Right atrium auricular region (tissue), 2 donors: ENCODE results near the gene MED16. TPM values are rescaled to one million over a fixed set of nuclear protein-coding genes. Genes with fewer than 3 reads are reported as not detected.

Experiments
- DNase-seq: peaks from one replicate; pipeline ENCODE4 v3.0.0-alpha.2; 2019; ENCODE audit warnings: low spot score
- H3K27ac ChIP-seq, 2 donors: fragments of 200-600 bp; sonication (generic); 1 replicate in 1 of 2; 2 replicates in 1 of 2; pipeline ENCODE4 v1.5.1; 2016 to 2019
- H3K27me3 ChIP-seq, 2 donors: fragments of 200-600 bp; sonication (generic); one replicate each; pipeline versions ENCODE4 v1.5.1 to v1.6.0; 2017 to 2019
- H3K36me3 ChIP-seq: fragments of 200-600 bp; sonication (generic); one replicate; pipeline ENCODE4 v1.5.1; 2016
- H3K4me1 ChIP-seq, 2 donors: fragments of 200-600 bp; sonication (generic); one replicate each; pipeline versions ENCODE4 v1.5.1 to v1.6.0; 2017 to 2019
- H3K4me3 ChIP-seq, 2 donors: fragments of 200-600 bp; sonication (generic); 1 replicate in 1 of 2; 2 replicates in 1 of 2; pipeline ENCODE4 v1.5.1; 2017 to 2019; ENCODE audit warnings: mild to moderate bottlenecking in 1 of 2, moderate library complexity in 1 of 2
- H3K9me3 ChIP-seq, 2 donors: fragments of 200-600 bp; sonication (generic); one replicate each; pipeline ENCODE4 v1.5.1; 2019
- CTCF ChIP-seq, 2 donors: fragments of 200-600 bp; sonication (generic); IDR thresholded peaks; one replicate each; pipeline ENCODE4 v1.5.1; 2019; ENCODE audit warnings: antibody characterized with exemption in 2 of 2
- total RNA-seq, 2 donors: library from RNA; depleted of rRNA; stranded (reverse); fragments of >200 nt; gene quantifications; one replicate each; pipeline ENCODE4 v1.1.0, GENCODE V29; 2016

MED16 gene
- total RNA-seq, 2 donors from 2014 or later = 17.7 to 26.5 TPM

GRCh38 chr19:831407-832369 lies 61.3 kb downstream of the MED16 start:
- H3K4me3 ChIP-seq = no peak overlapping the region
- TF ChIP-seq CTCF (IDR thresholded peaks at IDR 0.05) = no peak
- H3K27ac ChIP-seq = no peak overlapping the region
- no peaks in the 10 kb centered on the region for H3K9me3 ChIP-seq
- no peaks in the 10 kb centered on the region for H3K36me3 ChIP-seq
- H3K27me3 ChIP-seq = no peaks in the 10 kb centered on the region
- DNase-seq = no peak
- H3K4me1 ChIP-seq = no peaks in the 10 kb centered on the region

- Histone ChIP-seq H3K4me3 (no peak overlapping the region), H3K27me3 (no peaks in the 10 kb centered on the region), H3K9me3 (no peaks in the 10 kb centered on the region), H3K27ac (no peak overlapping the region), H3K4me1 (no peaks in the 10 kb centered on the region), H3K36me3 (no peaks in the 10 kb centered on the region)
- DNase-seq = no peak
- TF ChIP-seq CTCF (IDR thresholded peaks at IDR 0.05) = no peak
These were observed 63.7 kb downstream of the MED16 start for GRCh38 chr19:829129-829758.

- no peaks in the 10 kb centered on the region for H3K27me3 ChIP-seq
- H3K9me3 ChIP-seq = no peaks in the 10 kb centered on the region
These were observed 65.2 kb downstream of the MED16 start, which contains the start of gene AZU1 for GRCh38 chr19:827710-828321. Gene AZU1, plus strand, starts transcription at chr19:827837. Its CDS starts 10 bp downstream, at chr19:827847.

GRCh38 chr19:827314-827709 lies 65.7 kb downstream of the MED16 start:
- H3K27me3 ChIP-seq = peaks cover 0 to 5% of the 10 kb centered on the region in 2 donors
- no peak for DNase-seq
- no peak for TF ChIP-seq CTCF (IDR thresholded peaks at IDR 0.05)

More at GRCh38 chr19:827710-828321, 65.2 kb downstream of the MED16 start, which contains the start of gene AZU1:
- Histone ChIP-seq H3K4me1 (no peaks in the 10 kb centered on the region), H3K4me3 (no peak within 1 kb of the TSS), H3K27ac (no peak within 1 kb of the TSS), H3K36me3 (no peaks in the 10 kb centered on the region)
- no peak for DNase-seq
- TF ChIP-seq CTCF (IDR thresholded peaks at IDR 0.05) = no peak

GRCh38 chr19:825897-826644 lies 66.9 kb downstream of the MED16 start:
- Histone ChIP-seq H3K27ac (no peak overlapping the region), H3K27me3 (peaks cover 0 to 9% of the 10 kb centered on the region in 2 donors), H3K4me1 (peaks cover 0 to 17% of the 10 kb centered on the region in 2 donors), H3K36me3 (no peaks in the 10 kb centered on the region), H3K4me3 (no peak overlapping the region), H3K9me3 (no peaks in the 10 kb centered on the region)
- DNase-seq = no peak
- TF ChIP-seq CTCF (IDR thresholded peaks at IDR 0.05) = no peak

More at GRCh38 chr19:827314-827709, 65.7 kb downstream of the MED16 start:
- no peak overlapping the region for H3K4me3 ChIP-seq
- no peak overlapping the region for H3K27ac ChIP-seq
- H3K36me3 ChIP-seq = no peaks in the 10 kb centered on the region
- H3K4me1 ChIP-seq = peaks cover 0 to 5% of the 10 kb centered on the region in 2 donors
- no peaks in the 10 kb centered on the region for H3K9me3 ChIP-seq
